Breast epithelium (tissue), 4 donors: Measurements from ENCODE around the gene HMGN1. TPM values are rescaled to one million over a fixed set of nuclear protein-coding genes. Genes with fewer than 3 reads are reported as not detected.

ENCODE experiments used
- DNase-seq, 2 donors: peaks; one replicate each; pipeline ENCODE4 v3.0.0-alpha.2; 2019; ENCODE audit warnings: low spot score in 2 of 2
- H3K27ac ChIP-seq, 2 donors: fragments of 200-600 bp; sonication (generic) in 1 of 2; one replicate each; pipeline ENCODE4 v1.5.1; 2016 to 2019; ENCODE audit warnings: mild to moderate bottlenecking in 1 of 2
- H3K27me3 ChIP-seq, 2 donors: fragments of 200-600 bp; sonication (generic) in 1 of 2; one replicate each; pipeline versions ENCODE4 v1.5.1 to v1.6.0; 2017 to 2019; ENCODE audit warnings: control low read depth in 1 of 2, mild to moderate bottlenecking in 1 of 2
- H3K36me3 ChIP-seq: fragments of 200-600 bp; one replicate; pipeline ENCODE4 v1.5.1; 2019
- H3K4me1 ChIP-seq, 2 donors: fragments of 200-600 bp; sonication (generic); one replicate each; pipeline ENCODE4 v1.5.1; 2016 to 2019; ENCODE audit warnings: control low read depth in 1 of 2
- H3K4me3 ChIP-seq, 3 donors: fragments of 200-600 bp; sonication (generic); 1 replicate in 2 of 3; 2 replicates in 1 of 3; pipeline ENCODE4 v1.5.1; 2016 to 2019; ENCODE audit warnings: mild to moderate bottlenecking in 3 of 3, moderate library complexity in 2 of 3
- H3K9me3 ChIP-seq, 2 donors: fragments of 200-600 bp; sonication (generic) in 1 of 2; one replicate each; pipeline ENCODE4 v1.5.1; 2016 to 2019; ENCODE audit warnings: control low read depth in 1 of 2
- POLR2A ChIP-seq: fragments of 450-650 bp; IDR thresholded peaks from one replicate; pipeline ENCODE4 v1.6.1; 2016; ENCODE audit warnings: antibody characterized with exemption, mild to moderate bottlenecking, moderate library complexity
- POLR2AphosphoS5 ChIP-seq, 3 donors: sonication (generic); formaldehyde crosslinking; IDR thresholded peaks; one replicate each; pipeline ENCODE4 v1.6.1; 2017; ENCODE audit warnings: antibody characterized with exemption in 3 of 3
- intact Hi-C: fragments of 100-400 bp; cut with DNase I; formaldehyde crosslinking; loops from one replicate; pipeline ENCODE4 v1.15.1; 2023; ENCODE audit warnings: low total_unique reads
- total RNA-seq, 3 donors: library from RNA; depleted of rRNA; stranded (reverse); fragments of >200 nt; gene quantifications; one replicate each; pipeline ENCODE4 v1.1.0, GENCODE V29; 2016
- TF ChIP-seq, protein P1 (sequence below), 3 donors: fragments of 450-650 bp; IDR thresholded peaks; one replicate each; pipeline ENCODE4 v1.5.1; 2016 to 2017; ENCODE audit warnings: antibody characterized with exemption in 3 of 3, mild to moderate bottlenecking in 3 of 3, moderate library complexity in 3 of 3

Gene HMGN1, protein sequence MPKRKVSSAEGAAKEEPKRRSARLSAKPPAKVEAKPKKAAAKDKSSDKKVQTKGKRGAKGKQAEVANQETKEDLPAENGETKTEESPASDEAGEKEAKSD
- total RNA-seq = 100 to 1,000 TPM in 2 of 3 donors, 10 to 100 TPM in 1; 68.5 to 166 (median 127) TPM

DNA sequence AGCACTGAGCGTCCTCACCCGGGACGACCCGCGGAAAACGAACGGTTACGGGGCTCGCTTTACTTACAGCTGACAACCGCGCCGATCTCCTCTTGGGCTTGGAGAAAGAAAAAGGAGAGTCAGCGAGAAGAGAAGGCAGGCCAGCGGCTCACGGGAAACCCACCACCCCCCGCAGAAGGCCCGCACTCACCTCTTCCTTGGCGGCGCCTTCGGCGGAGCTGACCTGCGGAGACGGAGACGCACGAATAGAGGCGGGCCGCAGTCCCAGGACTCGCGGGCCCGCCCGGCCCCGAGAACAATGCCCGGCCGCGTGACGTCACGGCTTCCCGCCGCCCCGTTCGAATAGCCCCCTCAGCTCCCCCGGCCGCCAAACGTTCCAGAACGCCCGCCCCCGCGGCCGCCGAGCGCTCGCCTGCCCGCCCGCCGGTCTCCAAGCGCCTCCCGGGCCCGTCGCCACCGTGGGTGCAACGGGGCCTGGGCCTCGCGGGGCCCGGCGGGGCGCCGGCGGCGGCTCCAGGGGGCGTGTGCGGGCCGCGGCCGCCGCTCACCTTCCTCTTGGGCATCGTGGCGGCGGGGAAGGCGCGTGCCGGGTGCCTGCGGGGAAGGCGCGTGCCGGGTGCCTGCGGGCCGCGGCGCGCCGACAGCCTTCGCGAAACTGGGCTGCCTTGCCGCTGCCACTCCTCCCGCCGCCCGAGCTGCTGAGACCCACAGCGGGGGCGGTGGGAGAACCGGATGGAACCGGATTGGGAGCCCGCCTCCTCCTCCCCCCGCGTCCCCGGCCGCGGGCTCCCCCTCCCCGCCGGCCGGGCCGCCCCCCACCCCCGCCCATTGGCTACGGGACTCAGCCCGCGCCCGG lies at the start of gene HMGN1:
HMGN1 (minus strand) TSS at position 734 of the 856 bp plus-strand sequence; CDS start at position 563, 171 bp downstream.
- intact Hi-C loops = no loop called here
- Histone ChIP-seq H3K9me3 (no peaks in the 10 kb centered on the region), H3K27me3 (no peaks in the 10 kb centered on the region), H3K4me3 (peak within 1 kb of the TSS; percentile 78 to 88 (median 79)), H3K36me3 (no peaks in the 10 kb centered on the region), H3K27ac (peak within 1 kb of the TSS; percentile 95 to 100), H3K4me1 (peaks cover 0 to 7% of the 10 kb centered on the region in 2 donors)
- peak; percentile 7 to 77 (median 37) for TF ChIP-seq POLR2AphosphoS5 (IDR thresholded peaks at IDR 0.05)
- no peak for TF ChIP-seq POLR2A
- TF ChIP-seq, protein P1, sequence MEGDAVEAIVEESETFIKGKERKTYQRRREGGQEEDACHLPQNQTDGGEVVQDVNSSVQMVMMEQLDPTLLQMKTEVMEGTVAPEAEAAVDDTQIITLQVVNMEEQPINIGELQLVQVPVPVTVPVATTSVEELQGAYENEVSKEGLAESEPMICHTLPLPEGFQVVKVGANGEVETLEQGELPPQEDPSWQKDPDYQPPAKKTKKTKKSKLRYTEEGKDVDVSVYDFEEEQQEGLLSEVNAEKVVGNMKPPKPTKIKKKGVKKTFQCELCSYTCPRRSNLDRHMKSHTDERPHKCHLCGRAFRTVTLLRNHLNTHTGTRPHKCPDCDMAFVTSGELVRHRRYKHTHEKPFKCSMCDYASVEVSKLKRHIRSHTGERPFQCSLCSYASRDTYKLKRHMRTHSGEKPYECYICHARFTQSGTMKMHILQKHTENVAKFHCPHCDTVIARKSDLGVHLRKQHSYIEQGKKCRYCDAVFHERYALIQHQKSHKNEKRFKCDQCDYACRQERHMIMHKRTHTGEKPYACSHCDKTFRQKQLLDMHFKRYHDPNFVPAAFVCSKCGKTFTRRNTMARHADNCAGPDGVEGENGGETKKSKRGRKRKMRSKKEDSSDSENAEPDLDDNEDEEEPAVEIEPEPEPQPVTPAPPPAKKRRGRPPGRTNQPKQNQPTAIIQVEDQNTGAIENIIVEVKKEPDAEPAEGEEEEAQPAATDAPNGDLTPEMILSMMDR (IDR thresholded peaks at IDR 0.05) = peak in 1 of 3 donors; percentile 9
- peak; percentile 85 to 87 for DNase-seq

DNA sequence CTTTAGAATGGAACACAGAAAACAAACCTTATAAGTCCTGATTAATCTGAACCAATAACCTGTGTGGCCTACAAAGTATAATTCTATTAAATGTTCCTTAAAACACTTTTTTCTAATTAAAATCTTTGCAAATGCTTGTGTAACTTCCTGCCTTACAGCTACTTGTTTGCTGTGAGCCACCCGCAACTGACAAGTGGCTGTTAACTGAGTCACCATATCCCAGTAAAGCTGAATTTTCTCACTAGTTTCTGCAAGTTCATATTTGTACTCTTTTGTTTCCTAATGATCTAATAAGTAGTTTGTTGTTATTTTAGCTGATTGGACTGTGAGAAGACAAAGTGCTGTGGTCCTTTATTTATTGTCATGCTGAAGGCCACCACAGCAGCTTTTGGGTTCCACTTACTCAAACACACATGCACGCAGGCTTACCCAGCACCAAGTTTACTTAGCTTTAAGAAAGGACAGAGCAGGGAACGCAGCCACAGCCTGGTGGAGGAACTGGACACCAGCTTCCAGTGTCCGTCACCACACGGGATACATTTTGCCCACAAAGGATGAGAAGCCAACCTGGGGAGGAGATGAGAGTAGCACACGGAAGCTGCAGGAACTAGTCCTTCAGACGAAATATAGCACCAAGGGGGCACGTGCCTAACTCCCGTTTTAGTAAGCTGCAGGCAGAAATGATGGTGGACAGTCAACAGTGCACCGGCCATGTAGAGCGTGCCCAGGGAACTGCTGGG lies 48.9 kb upstream of the HMGN1 start:
- H3K9me3 ChIP-seq = no peaks in the 10 kb centered on the region
- no peaks in the 10 kb centered on the region for H3K4me1 ChIP-seq
- H3K36me3 ChIP-seq = no peaks in the 10 kb centered on the region
- H3K27me3 ChIP-seq = no peaks in the 10 kb centered on the region
- no peak for DNase-seq
- intact Hi-C loops = no loop called here
- TF ChIP-seq, protein P1 (IDR thresholded peaks at IDR 0.05) = no peak
- TF ChIP-seq POLR2AphosphoS5 (IDR thresholded peaks at IDR 0.05) = no peak
- H3K4me3 ChIP-seq = no peak overlapping the region
- H3K27ac ChIP-seq = no peak overlapping the region

DNA sequence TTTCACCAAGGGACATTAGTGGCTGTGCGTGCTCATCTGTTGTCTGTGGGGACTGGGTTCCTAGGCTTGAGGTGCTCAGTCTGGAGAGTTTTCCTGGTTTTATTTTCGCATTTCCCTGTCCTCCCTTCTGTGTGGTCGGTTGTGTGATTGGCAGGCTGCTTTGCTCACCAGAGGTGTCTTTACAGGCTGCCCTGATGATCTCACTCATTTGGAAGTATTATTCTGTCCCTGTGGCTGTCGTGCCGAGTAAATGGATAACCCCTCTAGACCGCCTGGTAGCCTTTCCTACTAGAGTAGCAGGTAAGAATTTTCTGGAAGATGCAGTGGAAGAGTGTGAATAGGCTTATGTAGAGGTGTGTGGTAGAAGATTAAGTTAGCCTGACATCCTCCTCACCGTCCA lies 44.1 kb upstream of the HMGN1 start:
- Histone ChIP-seq H3K27ac (no peak overlapping the region), H3K9me3 (no peaks in the 10 kb centered on the region), H3K27me3 (no peaks in the 10 kb centered on the region), H3K4me3 (no peak overlapping the region), H3K36me3 (no peaks in the 10 kb centered on the region), H3K4me1 (no peaks in the 10 kb centered on the region)
- no peak for DNase-seq
- intact Hi-C loops = no loop called here
- TF ChIP-seq, protein P1 (IDR thresholded peaks at IDR 0.05) = no peak
- TF ChIP-seq POLR2AphosphoS5 (IDR thresholded peaks at IDR 0.05) (no peak), POLR2A (no peak)

DNA sequence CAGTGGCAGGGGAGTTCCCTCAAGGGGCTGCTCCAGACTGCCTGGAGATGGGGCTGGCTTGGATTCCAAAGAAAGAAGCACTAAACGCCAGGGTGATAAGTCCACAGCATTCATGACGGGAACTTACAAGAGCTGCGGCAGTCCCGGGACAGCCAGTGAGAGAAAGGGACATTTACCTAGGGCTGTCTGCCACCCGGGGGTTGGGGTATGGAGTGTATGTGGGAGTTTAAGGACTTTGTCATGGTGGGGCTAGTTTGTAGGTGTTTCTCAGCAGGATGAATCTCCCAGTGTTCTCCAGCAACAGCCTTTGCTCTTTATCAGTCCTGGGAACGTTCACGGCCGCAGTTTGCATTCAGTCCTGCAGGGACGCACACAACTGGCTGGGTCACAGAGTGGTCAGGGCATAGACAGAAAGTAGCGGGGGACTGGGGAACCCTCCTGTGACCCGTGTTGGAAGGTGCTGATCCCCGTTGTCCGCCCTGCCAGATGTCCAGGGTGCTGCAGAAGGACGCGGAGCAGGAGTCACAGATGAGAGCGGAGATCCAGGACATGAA lies 41.4 kb upstream of the HMGN1 start:
- intact Hi-C loops = no loop called here
- DNase-seq = no peak
- Histone ChIP-seq H3K27me3 (no peaks in the 10 kb centered on the region), H3K4me3 (no peak overlapping the region), H3K4me1 (no peaks in the 10 kb centered on the region), H3K9me3 (no peaks in the 10 kb centered on the region), H3K27ac (no peak overlapping the region), H3K36me3 (no peaks in the 10 kb centered on the region)
- TF ChIP-seq, protein P1 (IDR thresholded peaks at IDR 0.05) = peak in 1 of 3 donors; percentile 11
- TF ChIP-seq POLR2A (no peak), POLR2AphosphoS5 (IDR thresholded peaks at IDR 0.05) (no peak)
